MV-4-11 (cell line): ENCODE results near the gene JAM2.
"Not testable (repeated sequence)": the region's sequence is repeated elsewhere in the genome, so short reads cannot be mapped to it uniquely, and the experiment has no call there.

Source experiments
- DNase-seq: peaks from one replicate; lab custom pipeline; 2025; lab: John Stamatoyannopoulos, UW

The JAM2 gene

GRCh38 chr21:25646474-25646873 is 7.4 kb downstream of the JAM2 start:
- DNase-seq: no peak

DNA sequence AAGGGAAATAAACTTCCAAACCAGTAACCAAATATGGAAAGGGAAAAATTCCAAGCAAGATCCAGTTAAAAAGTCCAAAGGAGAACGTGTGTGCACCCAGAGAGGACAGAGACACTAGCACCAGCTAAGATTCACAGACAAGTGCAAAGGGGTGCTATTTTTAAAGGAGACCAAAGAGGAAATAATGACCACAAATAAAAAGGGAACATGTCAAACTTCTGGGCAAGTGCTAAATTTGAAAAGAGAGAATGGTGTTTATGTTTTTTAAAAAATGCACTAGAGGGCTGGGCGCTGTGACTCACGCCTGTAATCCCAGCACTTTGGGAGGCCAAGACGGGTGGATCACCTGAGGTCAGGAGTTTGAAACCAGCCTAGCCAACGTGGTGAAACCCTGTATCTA is 8.6 kb downstream of the JAM2 start:
- peak; percentile 87 for DNase-seq

DNA sequence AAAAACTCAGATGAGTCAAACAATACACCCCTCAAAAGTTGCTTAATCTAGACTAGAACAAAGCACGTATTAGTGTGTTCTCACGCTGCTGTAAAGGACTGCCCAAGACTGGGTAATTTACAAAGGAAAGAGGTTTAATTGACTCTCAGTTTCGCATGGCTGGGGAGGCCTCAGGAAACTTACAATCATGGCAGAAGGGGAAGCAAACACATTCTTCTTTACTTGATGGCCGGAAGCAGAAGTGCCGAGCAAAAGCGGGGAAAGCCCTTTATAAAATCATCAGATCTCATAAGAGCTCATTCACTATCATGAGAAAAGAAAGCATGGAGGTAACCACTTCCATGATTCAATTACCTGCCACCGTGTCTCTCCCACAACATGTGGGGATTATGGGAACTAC is 10.1 kb downstream of the JAM2 start:
- DNase-seq: peak; percentile 25

GRCh38 chr21:25656412-25656811 is 17.4 kb downstream of the JAM2 start:
- DNase-seq: no peak

DNA sequence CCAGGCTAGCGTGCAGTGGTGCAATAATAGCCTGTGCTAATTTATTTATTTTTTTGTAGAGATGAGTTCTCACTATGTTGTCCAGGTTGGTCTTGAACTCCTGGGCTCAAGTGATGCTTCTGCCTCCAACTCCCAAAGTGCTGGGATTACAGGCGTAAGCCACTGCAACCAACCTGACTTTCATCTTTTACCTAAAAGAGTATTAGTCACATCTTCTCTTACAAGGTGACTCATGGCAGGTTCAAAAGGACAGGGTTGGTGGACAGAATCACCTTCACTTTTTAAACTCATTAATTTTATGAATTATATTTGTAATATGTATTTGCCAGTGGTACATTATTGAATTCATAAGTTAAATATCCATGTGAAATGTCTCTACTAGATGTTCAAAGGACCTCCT is 18.1 kb downstream of the JAM2 start:
- DNase-seq: no peak

- DNase-seq: no peak
Observed at GRCh38 chr21:25658427-25659035, 19.5 kb downstream of the JAM2 start.

GRCh38 chr21:25660233-25660632 is 21.2 kb downstream of the JAM2 start:
- no peak for DNase-seq

DNA sequence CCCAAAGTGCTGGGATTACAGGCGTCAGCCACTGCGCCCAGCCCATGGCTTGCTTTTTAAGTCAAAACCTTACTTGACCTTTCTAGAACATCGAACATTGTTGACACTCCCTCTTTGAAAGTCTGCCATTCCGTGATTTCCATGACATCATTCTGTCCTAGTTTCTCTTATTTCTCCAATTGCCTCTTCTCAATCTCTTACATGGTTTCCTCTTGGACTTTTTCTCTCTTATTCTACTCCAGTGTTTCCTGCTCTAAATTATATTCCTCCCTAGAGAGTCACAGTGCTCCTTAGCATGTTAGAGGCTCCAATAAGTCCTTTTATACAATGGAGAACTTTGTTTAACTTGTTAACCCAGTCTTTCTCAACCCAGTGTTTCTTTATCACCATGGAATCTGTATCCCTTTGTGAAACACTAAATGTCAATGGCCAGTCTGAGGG is 25.5 kb downstream of the JAM2 start:
- DNase-seq: no peak

DNA sequence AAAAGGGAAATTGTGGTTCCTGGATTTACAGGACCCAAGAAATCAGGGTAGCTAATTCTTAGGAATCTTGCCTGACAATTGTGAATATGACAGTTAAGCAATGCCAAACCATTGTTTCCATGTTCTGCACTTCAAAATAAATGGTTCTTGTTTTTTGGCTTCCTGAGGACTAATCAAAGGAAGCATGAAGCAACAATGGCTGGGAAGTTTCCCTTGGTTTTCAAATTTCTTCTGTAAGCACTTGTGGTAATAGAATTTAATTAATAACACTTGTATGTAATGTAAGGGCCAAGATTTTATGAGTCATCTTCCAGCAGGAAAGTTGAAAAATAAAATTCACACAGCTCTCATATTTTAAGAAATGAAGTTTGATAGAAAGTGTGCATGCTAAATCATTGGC is 31.7 kb downstream of the JAM2 start:
- DNase-seq: no peak

DNA sequence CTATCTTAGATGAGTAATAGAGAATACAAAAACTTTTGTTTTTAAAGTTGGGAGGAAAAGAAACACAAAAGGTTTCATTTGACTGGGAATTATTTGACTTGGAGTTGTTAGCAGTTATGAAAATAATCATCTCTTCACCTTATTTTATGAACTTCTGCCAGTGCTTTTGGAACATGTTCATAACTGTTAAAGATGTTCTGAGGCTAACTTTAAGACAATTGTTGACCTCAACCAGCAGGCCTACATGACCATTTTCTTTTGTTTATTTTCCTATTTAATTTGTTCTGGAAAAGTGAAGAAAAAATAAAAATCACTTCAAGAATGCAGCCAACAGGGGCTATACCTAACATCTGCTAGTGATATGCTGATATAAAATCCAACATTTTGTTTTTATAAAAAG is 37.4 kb downstream of the JAM2 start:
- no peak for DNase-seq

DNA sequence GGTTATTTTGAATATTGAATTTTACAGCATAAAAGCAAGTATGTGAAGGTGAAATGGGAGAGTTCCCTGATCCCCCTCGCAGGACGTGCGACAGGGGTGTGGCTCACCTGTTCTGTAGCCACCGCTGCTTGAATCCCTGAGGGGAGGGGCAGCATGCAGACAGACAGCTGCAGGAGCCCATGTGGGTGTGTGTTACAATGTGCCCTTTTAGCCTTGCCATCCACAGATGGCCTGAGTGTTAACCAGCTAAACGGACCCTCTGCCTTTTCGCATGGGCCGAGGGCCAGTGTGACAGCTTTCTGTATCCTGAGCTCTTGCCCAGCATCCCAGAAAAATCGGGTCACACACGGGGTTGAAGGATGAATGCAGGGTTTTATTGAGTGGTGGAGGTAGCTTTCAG is 43.3 kb downstream of the JAM2 start:
- DNase-seq: no peak

GRCh38 chr21:25687787-25688186 is 48.7 kb downstream of the JAM2 start:
- DNase-seq: no peak

DNA sequence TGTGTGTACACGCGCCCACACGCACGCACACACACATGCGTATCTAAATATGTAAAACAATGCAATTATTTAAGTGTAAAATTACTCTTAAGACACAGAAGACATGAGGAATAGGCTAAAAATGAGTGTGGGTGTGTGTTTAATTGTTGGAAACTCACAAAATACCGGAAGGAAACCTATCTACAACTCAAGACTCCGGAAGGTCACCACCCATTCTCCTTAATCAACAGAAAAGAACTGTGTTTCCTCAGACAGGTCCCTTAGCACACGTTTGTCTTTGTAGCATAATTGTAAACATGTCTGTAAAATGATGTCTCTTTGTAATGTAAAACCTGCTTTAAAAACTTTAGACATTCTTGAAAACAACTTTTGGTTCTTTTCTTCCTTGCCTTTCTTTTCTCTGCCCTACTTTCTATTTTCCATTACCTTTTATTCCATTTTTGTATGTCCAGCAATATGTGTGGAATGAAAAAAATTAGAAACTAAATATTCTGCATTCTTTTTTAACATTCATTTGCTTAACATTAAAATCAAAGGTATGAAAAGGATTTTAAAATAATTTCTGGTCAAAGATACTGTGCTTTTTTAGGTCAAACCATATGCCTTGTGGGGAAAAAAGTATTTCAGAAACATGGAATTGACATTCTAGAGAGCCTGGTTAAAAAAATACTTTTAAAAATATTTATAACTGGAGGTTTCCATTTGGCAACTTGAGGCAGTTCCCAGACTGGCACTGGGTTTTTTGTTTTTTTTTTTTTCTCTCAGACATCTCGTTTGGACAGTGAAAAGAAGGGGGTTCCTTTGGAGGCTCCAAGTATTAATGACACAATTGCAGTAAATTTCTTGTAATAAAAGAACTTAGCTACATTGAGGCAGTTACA is 49.5 kb downstream of the JAM2 start:
- no peak for DNase-seq

GRCh38 chr21:25689226-25689625 is 50.2 kb downstream of the JAM2 start:
- DNase-seq: no peak

DNA sequence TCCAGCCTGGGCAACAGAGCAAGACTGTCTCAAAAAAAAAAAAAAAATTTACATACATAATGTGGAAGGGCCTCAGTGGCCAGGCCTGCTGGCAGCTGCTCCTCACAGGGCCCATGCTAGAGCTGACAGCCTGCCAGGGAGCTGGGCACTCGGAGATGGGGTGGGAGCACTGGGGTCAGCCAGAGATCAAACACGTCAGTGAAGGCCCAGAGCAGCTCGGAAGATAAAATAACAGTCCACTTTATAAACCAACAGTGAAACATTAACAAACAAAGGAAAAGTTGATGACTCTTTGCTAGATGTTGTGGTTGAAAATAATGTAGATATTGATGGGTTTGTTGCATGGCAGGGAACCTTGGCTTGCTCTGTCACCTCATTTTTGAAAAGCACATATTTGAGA is 52.9 kb downstream of the JAM2 start:
- no peak for DNase-seq

DNA sequence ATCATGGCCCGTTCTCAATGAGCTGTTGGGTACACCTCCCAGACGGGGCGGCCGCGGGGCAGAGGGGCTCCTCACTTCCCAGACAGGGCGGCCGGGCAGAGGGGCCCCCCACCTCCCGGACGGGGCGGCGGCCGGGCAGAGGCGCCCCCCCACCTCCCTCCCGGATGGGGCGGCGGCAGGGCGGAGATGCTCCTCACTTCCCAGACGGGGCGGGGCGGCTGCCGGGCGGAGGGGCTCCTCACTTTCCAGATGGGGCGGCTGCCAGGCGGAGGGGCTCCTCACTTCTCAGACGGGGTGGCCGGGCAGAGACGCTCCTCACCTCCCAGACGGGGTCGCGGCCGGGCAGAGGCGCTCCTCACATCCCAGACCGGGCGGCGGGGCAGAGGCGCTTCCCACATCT is 56.4 kb downstream of the JAM2 start:
- not testable (repeated sequence) for DNase-seq

- no peak for DNase-seq
Observed at GRCh38 chr21:25700741-25701140, 61.7 kb downstream of the JAM2 start.

DNA sequence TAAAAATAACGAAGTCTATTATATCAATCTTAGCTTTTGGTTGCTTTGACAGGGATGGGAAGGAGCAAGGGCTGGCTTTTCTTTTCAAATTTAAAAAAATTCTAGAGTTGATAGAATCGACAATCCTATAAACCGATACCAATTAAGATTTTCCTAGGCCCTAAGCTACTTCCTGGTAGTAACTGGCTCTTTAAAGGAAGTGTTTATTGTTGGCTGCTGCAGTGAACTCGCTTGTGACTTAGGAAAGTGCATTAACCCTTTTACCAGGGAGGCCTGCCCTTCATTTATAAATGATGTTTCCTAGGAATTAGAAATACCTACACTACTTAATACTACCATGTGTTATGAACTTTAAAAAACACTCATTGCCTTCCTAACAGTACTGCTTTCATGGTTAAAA is 62.5 kb downstream of the JAM2 start:
- peak; percentile 42 for DNase-seq

DNA sequence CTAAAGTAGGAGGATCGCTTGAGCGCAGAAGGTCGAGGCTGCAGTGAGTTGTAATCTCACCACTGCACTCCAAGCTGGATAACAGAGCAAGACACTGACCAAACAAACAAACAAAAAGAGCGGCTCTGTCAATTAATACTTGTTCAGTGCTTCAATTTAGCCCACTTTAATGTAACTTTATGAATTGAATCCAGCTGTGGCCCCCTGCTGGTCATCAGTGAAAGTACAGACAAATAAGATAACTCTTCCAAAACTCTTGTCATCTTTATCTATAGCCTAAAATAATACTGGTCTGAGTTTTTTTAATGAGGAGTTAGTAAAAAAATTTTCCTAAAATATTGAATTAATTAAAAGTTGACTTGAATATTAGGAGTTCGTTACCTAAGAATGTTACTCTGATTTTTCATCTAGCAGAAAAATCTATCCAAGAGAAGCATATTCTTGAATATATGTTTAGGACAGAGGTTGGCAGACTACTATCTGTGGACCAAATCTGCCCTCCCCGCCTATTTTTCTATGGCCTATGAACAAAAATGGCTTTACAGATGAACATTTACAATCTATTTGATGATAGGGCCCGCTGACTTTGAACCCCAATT is 69.5 kb downstream of the JAM2 start:
- DNase-seq: peak; percentile 31

DNA sequence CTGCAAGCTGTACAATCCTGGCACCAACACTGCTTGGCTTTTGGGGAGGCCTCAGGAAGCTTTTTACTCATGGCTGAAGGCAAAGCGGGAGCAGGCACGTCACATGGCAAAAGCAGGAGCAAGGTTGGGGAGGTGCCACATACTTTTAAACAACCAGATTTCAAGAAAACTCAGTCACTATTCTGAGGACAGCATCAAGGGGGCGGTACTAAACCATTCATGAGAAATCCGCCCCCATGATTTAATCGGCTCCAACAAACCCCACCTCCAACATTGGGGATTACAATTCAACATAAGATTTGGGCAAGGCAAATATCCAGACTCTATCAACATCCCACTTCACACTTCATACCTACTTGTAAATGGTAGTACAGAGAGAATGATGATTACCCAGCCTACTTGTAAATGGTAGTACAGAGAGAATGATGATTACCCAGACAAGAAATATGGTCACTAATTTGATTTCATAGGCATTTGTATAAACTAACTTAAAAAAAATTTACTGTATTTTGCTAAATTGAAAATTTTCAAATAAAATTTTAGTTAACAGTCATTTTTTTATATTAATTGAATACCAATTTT is 70.7 kb downstream of the JAM2 start:
- DNase-seq: no peak

DNA sequence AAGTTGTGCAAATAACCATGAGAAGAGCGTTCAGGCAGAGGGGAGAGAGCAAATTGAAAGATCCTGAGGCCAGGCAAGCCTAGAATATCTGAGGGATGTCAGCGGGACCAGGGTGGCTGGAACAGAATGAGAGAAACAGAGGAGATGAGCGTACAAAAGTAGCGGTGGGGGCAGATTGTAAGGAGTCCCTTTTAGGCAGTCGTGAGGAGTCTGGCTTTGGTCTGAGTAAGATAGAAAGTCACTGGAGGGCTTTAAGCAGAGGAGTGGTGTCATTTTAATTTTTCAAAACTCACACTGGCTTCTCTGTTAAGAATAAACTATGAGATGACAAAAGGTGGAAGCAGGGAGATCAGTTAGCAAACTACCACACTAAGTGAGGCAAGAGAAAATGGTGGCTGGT is 71.5 kb downstream of the JAM2 start:
- DNase-seq: no peak

DNA sequence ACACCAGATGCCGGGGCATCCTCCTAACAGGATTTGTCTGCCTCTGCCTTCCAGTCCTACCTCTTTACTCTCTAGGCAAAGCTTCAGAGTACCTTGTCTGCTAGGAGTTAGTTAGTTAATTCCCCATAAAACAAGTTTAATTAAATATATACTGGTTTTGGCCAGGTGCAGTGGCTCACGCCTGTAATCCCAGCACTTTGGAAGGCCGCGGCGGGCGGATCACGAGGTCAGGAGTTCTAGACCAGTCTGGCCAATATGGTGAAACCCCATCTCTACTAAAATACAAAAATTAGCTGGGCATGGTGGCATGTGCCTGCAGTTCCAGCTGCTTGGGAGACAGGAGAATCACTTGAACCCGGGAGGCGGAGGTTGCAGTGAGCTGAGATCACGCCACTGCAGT is 75.0 kb downstream of the JAM2 start:
- DNase-seq: not testable (repeated sequence)
